ENCODE data around the gene MUC5AC.

DNA sequence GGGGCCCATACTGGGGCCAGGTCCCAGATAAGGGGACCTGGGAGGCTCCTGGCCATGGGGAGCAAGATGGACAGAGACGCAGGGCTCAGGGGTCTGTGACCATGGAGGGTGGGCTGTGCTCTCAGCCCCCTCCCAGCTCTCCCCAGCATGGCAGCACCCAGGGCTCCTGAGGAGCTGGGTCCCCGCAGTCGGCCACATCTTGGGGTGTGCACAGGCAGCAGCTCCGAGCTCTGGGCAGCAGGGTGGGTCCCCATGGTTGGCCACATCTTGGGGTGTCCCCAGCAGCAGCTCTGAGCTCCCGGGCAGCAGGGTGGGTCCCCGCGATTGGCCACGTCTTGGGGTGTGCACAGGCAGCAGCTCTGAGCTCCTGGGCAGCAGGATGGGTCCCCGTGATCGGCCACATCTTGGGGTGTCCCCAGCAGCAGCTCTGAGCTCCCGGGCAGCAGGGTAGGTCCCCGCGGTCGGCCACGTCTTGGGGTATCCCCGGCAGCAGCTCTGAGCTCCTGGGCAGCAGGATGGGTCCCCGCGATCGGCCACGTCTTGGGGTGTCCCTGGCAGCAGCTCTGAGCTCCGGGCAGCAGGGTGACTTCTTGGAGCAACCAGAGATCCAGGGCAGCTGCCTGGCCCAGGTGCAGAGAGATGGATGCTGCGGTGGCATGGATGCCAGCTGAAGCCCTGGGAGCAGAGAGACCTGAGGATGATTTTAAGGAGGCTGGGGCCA lies 46.8 kb downstream of the MUC5AC start:
- TF ChIP-seq, protein P1, sequence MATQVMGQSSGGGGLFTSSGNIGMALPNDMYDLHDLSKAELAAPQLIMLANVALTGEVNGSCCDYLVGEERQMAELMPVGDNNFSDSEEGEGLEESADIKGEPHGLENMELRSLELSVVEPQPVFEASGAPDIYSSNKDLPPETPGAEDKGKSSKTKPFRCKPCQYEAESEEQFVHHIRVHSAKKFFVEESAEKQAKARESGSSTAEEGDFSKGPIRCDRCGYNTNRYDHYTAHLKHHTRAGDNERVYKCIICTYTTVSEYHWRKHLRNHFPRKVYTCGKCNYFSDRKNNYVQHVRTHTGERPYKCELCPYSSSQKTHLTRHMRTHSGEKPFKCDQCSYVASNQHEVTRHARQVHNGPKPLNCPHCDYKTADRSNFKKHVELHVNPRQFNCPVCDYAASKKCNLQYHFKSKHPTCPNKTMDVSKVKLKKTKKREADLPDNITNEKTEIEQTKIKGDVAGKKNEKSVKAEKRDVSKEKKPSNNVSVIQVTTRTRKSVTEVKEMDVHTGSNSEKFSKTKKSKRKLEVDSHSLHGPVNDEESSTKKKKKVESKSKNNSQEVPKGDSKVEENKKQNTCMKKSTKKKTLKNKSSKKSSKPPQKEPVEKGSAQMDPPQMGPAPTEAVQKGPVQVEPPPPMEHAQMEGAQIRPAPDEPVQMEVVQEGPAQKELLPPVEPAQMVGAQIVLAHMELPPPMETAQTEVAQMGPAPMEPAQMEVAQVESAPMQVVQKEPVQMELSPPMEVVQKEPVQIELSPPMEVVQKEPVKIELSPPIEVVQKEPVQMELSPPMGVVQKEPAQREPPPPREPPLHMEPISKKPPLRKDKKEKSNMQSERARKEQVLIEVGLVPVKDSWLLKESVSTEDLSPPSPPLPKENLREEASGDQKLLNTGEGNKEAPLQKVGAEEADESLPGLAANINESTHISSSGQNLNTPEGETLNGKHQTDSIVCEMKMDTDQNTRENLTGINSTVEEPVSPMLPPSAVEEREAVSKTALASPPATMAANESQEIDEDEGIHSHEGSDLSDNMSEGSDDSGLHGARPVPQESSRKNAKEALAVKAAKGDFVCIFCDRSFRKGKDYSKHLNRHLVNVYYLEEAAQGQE (IDR thresholded peaks at IDR 0.05) = no peak
- TF ChIP-seq, protein P2, sequence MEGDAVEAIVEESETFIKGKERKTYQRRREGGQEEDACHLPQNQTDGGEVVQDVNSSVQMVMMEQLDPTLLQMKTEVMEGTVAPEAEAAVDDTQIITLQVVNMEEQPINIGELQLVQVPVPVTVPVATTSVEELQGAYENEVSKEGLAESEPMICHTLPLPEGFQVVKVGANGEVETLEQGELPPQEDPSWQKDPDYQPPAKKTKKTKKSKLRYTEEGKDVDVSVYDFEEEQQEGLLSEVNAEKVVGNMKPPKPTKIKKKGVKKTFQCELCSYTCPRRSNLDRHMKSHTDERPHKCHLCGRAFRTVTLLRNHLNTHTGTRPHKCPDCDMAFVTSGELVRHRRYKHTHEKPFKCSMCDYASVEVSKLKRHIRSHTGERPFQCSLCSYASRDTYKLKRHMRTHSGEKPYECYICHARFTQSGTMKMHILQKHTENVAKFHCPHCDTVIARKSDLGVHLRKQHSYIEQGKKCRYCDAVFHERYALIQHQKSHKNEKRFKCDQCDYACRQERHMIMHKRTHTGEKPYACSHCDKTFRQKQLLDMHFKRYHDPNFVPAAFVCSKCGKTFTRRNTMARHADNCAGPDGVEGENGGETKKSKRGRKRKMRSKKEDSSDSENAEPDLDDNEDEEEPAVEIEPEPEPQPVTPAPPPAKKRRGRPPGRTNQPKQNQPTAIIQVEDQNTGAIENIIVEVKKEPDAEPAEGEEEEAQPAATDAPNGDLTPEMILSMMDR (IDR thresholded peaks at IDR 0.05; ENCODE audit: low read depth, low read length, missing input control) = no peak
- no peak for TF ChIP-seq TAF1 (conservative IDR thresholded peaks at IDR 0.05)
- TF ChIP-seq YY1 (IDR thresholded peaks at IDR 0.05) = no peak
- no peak for TF ChIP-seq GABPA (IDR thresholded peaks at IDR 0.05 in 1 of 2, conservative IDR thresholded peaks at IDR 0.05 in 1 of 2)
- no peak for TF ChIP-seq RAD21 (IDR thresholded peaks at IDR 0.05)
- TF ChIP-seq MAX (IDR thresholded peaks at IDR 0.05) = no peak
- TF ChIP-seq SP1 (IDR thresholded peaks at IDR 0.05) = no peak
- no peak for TF ChIP-seq EGR1 (IDR thresholded peaks at IDR 0.05; ENCODE audit: low read depth in 2 of 2)
- TF ChIP-seq, protein P3, sequence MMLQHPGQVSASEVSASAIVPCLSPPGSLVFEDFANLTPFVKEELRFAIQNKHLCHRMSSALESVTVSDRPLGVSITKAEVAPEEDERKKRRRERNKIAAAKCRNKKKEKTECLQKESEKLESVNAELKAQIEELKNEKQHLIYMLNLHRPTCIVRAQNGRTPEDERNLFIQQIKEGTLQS (IDR thresholded peaks at IDR 0.05) = no peak
- no peak for TF ChIP-seq HNF4G (IDR thresholded peaks at IDR 0.05)
